ENCODE measurements around the gene TSPAN2. TPM values are rescaled to one million over a fixed set of nuclear protein-coding genes. Genes with fewer than 3 reads are reported as not detected.

The TSPAN2 gene
- total RNA-seq, 4 donors from 2014 or later: 1.0 to 5.1 (median 2.2) TPM

GRCh38 chr1:115098979-115099692, 9.8 kb upstream of the TSPAN2 start:
- TF ChIP-seq CTCF (IDR thresholded peaks at IDR 0.05; ENCODE audit: low read depth): no peak

GRCh38 chr1:115092175-115092574, 2.9 kb upstream of the TSPAN2 start:
- no peak for TF ChIP-seq CTCF (IDR thresholded peaks at IDR 0.05; ENCODE audit: low read depth)

GRCh38 chr1:115091572-115091971, 2.3 kb upstream of the TSPAN2 start:
- TF ChIP-seq CTCF (IDR thresholded peaks at IDR 0.05; ENCODE audit: low read depth): no peak

- no peak for TF ChIP-seq CTCF (IDR thresholded peaks at IDR 0.05; ENCODE audit: low read depth)
Observed at GRCh38 chr1:115090956-115091355, 1.7 kb upstream of the TSPAN2 start.

- no peak for TF ChIP-seq CTCF (IDR thresholded peaks at IDR 0.05; ENCODE audit: low read depth)
Observed at GRCh38 chr1:115090540-115090939, 1.2 kb upstream of the TSPAN2 start.

GRCh38 chr1:115090186-115090490, 835 bp upstream of the TSPAN2 start:
- TF ChIP-seq CTCF (IDR thresholded peaks at IDR 0.05; ENCODE audit: low read depth): no peak

GRCh38 chr1:115088871-115089419, 358 bp downstream of the TSPAN2 start:
- TF ChIP-seq CTCF (IDR thresholded peaks at IDR 0.05; ENCODE audit: low read depth): no peak
